PC-9 (cell line): ENCODE measurements around the gene KRT80. TPM values are rescaled to one million over a fixed set of nuclear protein-coding genes. Genes with fewer than 3 reads are reported as not detected.
A peak's percentile ranks its signal among the peaks of the same experiment; 100 is the strongest.

Experiments
- BruUV-seq: library from RNA; stranded (reverse); fragments of 400-500 nt; replicated peaks from 2 replicates; lab custom pipeline; 2021; lab: Mats Ljungman, UMichigan
- CTCF ChIA-PET: fragments of 300-600 bp; sonication (Branson Sonifier 250); formaldehyde crosslinking; loops from one replicate; lab custom pipeline; 2022; ENCODE audit warnings: antibody characterized with exemption; lab: Charles Lee
- POLR2A ChIA-PET: fragments of 300-600 bp; sonication (Branson Sonifier 250); formaldehyde crosslinking; loops from one replicate; lab custom pipeline; 2022; ENCODE audit warnings: antibody characterized with exemption; ENCODE audit not compliant: unreplicated experiment; lab: Charles Lee
- DNase-seq, 2 experiments: peaks; one replicate each; pipeline versions ENCODE4 v3.0.0 to v3.0.0-alpha.2; 2015 to 2022; ENCODE audit warnings: mixed read lengths in 1 of 2
- H2AFZ ChIP-seq: fragments of 200-600 bp; sonication (generic); 2 replicates; pipeline ENCODE4 v1.8.1; 2017; ENCODE audit warnings: antibody characterized with exemption
- H3F3A ChIP-seq: fragments of 200-600 bp; sonication (generic); 2 replicates; pipeline ENCODE4 v1.8.1; 2017; ENCODE audit warnings: antibody characterized with exemption, mild to moderate bottlenecking, low read depth; ENCODE audit not compliant: insufficient read depth
- H3K27ac ChIP-seq: fragments of 200-600 bp; sonication (generic); 2 replicates; pipeline ENCODE4 v1.6.1; 2016; ENCODE audit warnings: mixed run types
- H3K27me3 ChIP-seq: fragments of 200-600 bp; sonication (generic); 2 replicates; pipeline ENCODE4 v1.6.1; 2016; ENCODE audit warnings: low read depth, mixed run types; ENCODE audit not compliant: insufficient read depth
- H3K36me3 ChIP-seq: fragments of 200-600 bp; sonication (generic); 2 replicates; pipeline ENCODE4 v1.6.1; 2016; ENCODE audit warnings: low read depth, mixed run types
- H3K4me1 ChIP-seq: fragments of 200-600 bp; sonication (generic); replicated peaks from 2 replicates; pipeline ENCODE4 v1.6.1; 2016; ENCODE audit warnings: mixed run types; ENCODE audit not compliant: insufficient read depth
- H3K4me2 ChIP-seq: fragments of 200-600 bp; sonication (generic); 2 replicates; pipeline ENCODE4 v1.6.1; 2017; ENCODE audit warnings: mixed run types
- H3K4me3 ChIP-seq: fragments of 200-600 bp; sonication (generic); 2 replicates; pipeline ENCODE4 v1.6.1; 2016; ENCODE audit warnings: mixed run types
- H3K79me2 ChIP-seq: fragments of 200-600 bp; sonication (generic); 2 replicates; pipeline ENCODE4 v1.6.1; 2017; ENCODE audit warnings: low read depth, mixed run types
- H3K9me2 ChIP-seq: fragments of 200-600 bp; sonication (generic); 2 replicates; pipeline ENCODE4 v1.8.1; 2017; ENCODE audit warnings: mild to moderate bottlenecking; ENCODE audit not compliant: insufficient read depth
- H3K9me3 ChIP-seq: fragments of 200-600 bp; sonication (generic); 2 replicates; pipeline ENCODE4 v1.8.1; 2016; ENCODE audit warnings: low read depth; ENCODE audit not compliant: insufficient read depth
- H4K20me1 ChIP-seq: fragments of 200-600 bp; sonication (generic); 2 replicates; pipeline ENCODE4 v1.8.1; 2017; ENCODE audit not compliant: insufficient read depth
- EZH2 ChIP-seq: fragments of 200-600 bp; sonication (generic); IDR thresholded peaks from 2 replicates; pipeline ENCODE4 v1.8.0; 2017; ENCODE audit warnings: antibody characterized with exemption, low read depth
- intact Hi-C: fragments of 100-400 bp; cut with micrococcal nuclease; formaldehyde crosslinking; loops from one replicate; pipeline ENCODE4 v1.10.0; 2022; ENCODE audit not compliant: unreplicated experiment
- total RNA-seq: library from RNA; stranded (reverse); gene quantifications from 2 replicates; pipeline ENCODE4 v1.2.3, GENCODE V29; 2021
- TF ChIP-seq, protein P1 (sequence below): fragments of 200-600 bp; sonication (generic); conservative IDR thresholded peaks from 2 replicates; pipeline ENCODE4 v1.6.1; 2017; ENCODE audit warnings: mixed run types, antibody characterized with exemption, mild to moderate bottlenecking, moderate library complexity

Gene KRT80
- total RNA-seq, 1 experiment from 2014 or later = 94.9 TPM

DNA sequence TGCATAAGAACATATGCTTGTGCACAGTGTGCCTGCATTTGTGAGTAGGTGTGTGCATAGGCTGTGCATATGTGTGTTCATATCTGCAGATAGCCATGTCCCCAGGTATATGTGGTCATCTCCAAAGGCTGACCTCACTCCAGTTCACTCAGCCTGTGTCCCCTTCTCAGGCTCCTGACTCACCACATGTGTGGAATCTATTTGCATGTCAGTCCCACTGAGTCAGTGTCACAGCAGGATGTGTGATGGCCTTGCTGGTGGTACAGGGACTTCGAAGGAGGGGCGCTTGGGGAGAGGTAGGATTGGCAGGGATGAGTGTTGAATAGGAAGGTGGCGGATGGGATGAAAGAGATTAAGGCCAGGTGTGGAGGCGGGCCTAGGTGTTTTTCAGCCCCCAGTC is 35.5 kb downstream of the KRT80 start:
- CTCF ChIA-PET = interaction anchor here (0.6 to 1.9 kb wide), 11 partner anchors 9 to 723 kb away, joined by 3 to 10 read pairs (median 5); no protein-coding TSS in a partner anchor
- no peaks in the 10 kb centered on the region for H3K9me2 ChIP-seq
- H2AFZ ChIP-seq = no peak overlapping the region
- H3F3A ChIP-seq = peaks cover 44% of the 10 kb centered on the region
- no peak overlapping the region for H3K4me3 ChIP-seq
- no TSS peak for BruUV-seq
- H3K27ac ChIP-seq = no peak overlapping the region
- H3K9me3 ChIP-seq = no peaks in the 10 kb centered on the region
- no peaks in the 10 kb centered on the region for H4K20me1 ChIP-seq
- H3K27me3 ChIP-seq = no peaks in the 10 kb centered on the region
- peak in 1 of 2 experiments; percentile 56 for DNase-seq
- 0 out of 2 replicates have a peak overlapping the region, but pooled peaks have one; percentile 0 for H3K4me2 ChIP-seq
- peaks cover 60% of the 10 kb centered on the region for H3K4me1 ChIP-seq
- POLR2A ChIA-PET = interaction anchor here (0.6 to 0.9 kb wide), 4 partner anchors 12 to 123 kb away, joined by 4 to 7 read pairs (median 5); no protein-coding TSS in a partner anchor
- no peak for TF ChIP-seq EZH2
- TF ChIP-seq, protein P1, sequence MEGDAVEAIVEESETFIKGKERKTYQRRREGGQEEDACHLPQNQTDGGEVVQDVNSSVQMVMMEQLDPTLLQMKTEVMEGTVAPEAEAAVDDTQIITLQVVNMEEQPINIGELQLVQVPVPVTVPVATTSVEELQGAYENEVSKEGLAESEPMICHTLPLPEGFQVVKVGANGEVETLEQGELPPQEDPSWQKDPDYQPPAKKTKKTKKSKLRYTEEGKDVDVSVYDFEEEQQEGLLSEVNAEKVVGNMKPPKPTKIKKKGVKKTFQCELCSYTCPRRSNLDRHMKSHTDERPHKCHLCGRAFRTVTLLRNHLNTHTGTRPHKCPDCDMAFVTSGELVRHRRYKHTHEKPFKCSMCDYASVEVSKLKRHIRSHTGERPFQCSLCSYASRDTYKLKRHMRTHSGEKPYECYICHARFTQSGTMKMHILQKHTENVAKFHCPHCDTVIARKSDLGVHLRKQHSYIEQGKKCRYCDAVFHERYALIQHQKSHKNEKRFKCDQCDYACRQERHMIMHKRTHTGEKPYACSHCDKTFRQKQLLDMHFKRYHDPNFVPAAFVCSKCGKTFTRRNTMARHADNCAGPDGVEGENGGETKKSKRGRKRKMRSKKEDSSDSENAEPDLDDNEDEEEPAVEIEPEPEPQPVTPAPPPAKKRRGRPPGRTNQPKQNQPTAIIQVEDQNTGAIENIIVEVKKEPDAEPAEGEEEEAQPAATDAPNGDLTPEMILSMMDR = no peak
- H3K79me2 ChIP-seq = no peaks in the 10 kb centered on the region
- intact Hi-C loops = loop anchor here (1.0 to 2.0 kb wide), 4 partner anchors 56 to 723 kb away; partner anchors contain the start of gene KRT7
- H3K36me3 ChIP-seq = no peaks in the 10 kb centered on the region

DNA sequence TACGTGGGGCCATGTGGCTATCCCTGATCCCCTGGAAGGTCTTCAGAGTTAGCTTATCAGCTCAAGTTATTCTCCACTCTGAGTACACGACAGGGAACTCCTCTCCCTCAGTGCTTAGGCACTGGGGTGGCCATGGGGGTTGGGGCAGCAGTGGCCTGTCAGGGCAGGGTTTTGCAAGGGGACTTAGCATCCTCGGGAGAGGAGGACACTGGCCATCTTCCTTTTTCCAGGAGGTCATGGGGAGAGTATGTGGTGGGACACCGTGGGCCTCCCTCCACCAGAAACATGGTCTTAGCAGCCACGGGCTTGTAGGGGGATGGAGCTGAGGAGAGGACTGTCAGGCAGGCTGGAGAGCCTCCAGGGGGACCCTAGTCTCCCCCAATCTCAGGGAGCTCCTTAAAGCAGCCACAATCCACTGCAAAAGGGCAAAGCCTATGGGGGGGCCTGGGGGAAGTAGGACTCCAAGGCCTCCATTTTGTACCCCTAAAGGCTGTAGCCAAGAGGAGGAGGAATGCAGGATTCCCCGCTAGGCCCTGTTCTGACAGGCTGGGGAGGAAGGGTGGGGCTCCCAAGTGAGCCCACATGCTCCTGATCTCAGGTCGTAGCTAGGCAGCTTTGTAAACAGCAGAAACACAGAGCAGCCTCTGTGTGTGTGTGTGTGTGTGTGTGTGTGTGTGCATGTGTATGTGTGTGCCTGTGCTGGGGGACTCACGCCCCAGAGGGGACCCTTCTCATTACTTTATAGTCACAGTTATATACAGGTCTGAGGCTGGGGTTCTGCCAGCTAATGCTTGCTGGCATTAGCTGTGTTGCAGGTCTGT is 36.6 kb downstream of the KRT80 start:
- Histone ChIP-seq H3K79me2 (no peaks in the 10 kb centered on the region), H3K27ac (no peak overlapping the region), H3K4me1 (peaks cover 67% of the 10 kb centered on the region), H3K9me3 (no peaks in the 10 kb centered on the region), H3K4me2 (no peak overlapping the region), H3K27me3 (no peaks in the 10 kb centered on the region), H3F3A (peaks cover 44% of the 10 kb centered on the region), H3K36me3 (no peaks in the 10 kb centered on the region), H3K4me3 (no peak overlapping the region), H2AFZ (no peak overlapping the region), H3K9me2 (no peaks in the 10 kb centered on the region), H4K20me1 (no peaks in the 10 kb centered on the region)
- TF ChIP-seq, protein P1 = no peak
- no peak for TF ChIP-seq EZH2
- ChIA-PET POLR2A (interaction anchor here (0.5 to 0.9 kb wide), 7 partner anchors 8 to 116 kb away, joined by 4 to 18 read pairs (median 7); no protein-coding TSS in a partner anchor), CTCF (interaction anchor here (0.5 to 1.3 kb wide), 6 partner anchors 11 to 711 kb away, joined by 3 to 10 read pairs (median 5); partner anchors contain the start of genes KRT7 and KRT85)
- intact Hi-C loops = no loop called here
- DNase-seq = peak in 1 of 2 experiments; percentile 65
- BruUV-seq = no TSS peak

DNA sequence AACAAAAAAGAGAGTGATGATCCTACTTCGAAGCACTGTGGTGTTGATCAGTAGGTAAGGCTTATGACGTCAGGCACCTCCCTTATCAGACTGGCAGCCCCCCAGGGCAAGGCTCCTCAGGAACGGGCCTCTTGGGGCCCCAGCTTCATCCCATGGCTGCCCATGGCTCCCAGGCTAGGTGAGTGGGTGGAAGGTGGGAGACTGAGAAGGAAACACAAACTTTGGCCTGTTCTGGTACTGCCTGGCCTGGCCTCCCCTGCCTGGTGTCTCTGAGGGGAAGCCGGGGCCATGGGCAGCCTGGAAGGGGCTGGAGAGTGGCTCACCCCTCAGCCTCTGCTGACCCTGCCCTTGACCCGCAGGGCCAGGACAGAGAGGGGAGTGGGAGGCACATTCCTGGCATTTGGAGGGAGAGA is 38.9 kb downstream of the KRT80 start:
- Histone ChIP-seq H3K27ac (peak overlapping the region; percentile 100), H3K9me2 (no peaks in the 10 kb centered on the region), H4K20me1 (no peaks in the 10 kb centered on the region), H3K27me3 (no peaks in the 10 kb centered on the region), H3K9me3 (no peaks in the 10 kb centered on the region), H3K79me2 (peaks cover 4% of the 10 kb centered on the region; the same call in 1 of the 2 replicates), H3K4me1 (peaks cover 89% of the 10 kb centered on the region), H3K36me3 (no peaks in the 10 kb centered on the region), H2AFZ (peak overlapping the region; percentile 55; the same call in 1 of the 2 replicates), H3K4me3 (peak overlapping the region; percentile 54), H3K4me2 (peak overlapping the region; percentile 96), H3F3A (peaks cover 63% of the 10 kb centered on the region)
- BruUV-seq = TSS peak; percentile 2
- ChIA-PET CTCF (no interaction called here), POLR2A (interaction anchor here (0.7 kb wide), 1 partner anchor 341 kb away, joined by 3 read pairs; no protein-coding TSS in a partner anchor)
- TF ChIP-seq, protein P1 = no peak
- intact Hi-C loops = no loop called here
- no peak for DNase-seq
